ENCODE measurements around the gene TMEM184A. TPM values are rescaled to one million over a fixed set of nuclear protein-coding genes. Genes with fewer than 3 reads are reported as not detected.
A peak's percentile ranks its signal among the peaks of the same experiment; 100 is the strongest.

Gene TMEM184A
- total and polyA plus RNA-seq, 8 donors: 1.00 to 9.7 (median 2.4) TPM

DNA sequence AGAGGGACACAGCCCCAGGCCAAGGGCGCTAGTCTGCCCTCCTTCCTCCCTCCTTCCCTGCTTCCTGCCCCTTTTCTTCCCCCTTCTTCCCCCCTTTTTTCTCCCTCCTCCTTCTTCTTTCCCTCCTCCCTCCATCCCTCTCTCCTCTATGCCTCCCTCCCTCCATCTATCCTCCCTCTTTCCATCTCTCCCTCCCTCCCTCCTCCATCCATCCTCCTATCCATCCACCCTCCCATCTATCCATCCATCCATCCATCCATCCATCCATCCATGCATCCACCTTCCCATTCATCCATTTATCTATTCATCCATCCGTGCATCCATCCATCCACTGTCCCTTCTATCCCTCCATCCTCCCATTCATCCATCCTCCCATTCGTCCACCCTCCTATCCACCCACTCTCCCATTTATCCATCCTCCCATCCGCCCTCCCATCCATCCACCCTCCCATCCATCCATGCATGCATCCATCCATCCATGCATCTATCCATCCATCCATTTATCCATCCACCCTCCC is 38.0 kb upstream of the TMEM184A start:
- Histone ChIP-seq H3K27me3 (peaks cover 8 to 69% of the 10 kb centered on the region in 2 donors), H3K27ac (no peak overlapping the region), H3K4me1 (no peaks in the 10 kb centered on the region), H3K4me3 (no peak overlapping the region), H3K36me3 (no peaks in the 10 kb centered on the region), H3K9me3 (peaks cover 0 to 3% of the 10 kb centered on the region in 2 donors)
- no peak for ATAC-seq
- intact Hi-C loops (cut with DNase I): loop anchor here in 1 of 2 donors (10.0 kb wide), 1 partner anchor 611 kb away; no protein-coding TSS in a partner anchor
- TF ChIP-seq, protein P1, sequence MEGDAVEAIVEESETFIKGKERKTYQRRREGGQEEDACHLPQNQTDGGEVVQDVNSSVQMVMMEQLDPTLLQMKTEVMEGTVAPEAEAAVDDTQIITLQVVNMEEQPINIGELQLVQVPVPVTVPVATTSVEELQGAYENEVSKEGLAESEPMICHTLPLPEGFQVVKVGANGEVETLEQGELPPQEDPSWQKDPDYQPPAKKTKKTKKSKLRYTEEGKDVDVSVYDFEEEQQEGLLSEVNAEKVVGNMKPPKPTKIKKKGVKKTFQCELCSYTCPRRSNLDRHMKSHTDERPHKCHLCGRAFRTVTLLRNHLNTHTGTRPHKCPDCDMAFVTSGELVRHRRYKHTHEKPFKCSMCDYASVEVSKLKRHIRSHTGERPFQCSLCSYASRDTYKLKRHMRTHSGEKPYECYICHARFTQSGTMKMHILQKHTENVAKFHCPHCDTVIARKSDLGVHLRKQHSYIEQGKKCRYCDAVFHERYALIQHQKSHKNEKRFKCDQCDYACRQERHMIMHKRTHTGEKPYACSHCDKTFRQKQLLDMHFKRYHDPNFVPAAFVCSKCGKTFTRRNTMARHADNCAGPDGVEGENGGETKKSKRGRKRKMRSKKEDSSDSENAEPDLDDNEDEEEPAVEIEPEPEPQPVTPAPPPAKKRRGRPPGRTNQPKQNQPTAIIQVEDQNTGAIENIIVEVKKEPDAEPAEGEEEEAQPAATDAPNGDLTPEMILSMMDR (IDR thresholded peaks at IDR 0.05): no peak
- DNase-seq: no peak

DNA sequence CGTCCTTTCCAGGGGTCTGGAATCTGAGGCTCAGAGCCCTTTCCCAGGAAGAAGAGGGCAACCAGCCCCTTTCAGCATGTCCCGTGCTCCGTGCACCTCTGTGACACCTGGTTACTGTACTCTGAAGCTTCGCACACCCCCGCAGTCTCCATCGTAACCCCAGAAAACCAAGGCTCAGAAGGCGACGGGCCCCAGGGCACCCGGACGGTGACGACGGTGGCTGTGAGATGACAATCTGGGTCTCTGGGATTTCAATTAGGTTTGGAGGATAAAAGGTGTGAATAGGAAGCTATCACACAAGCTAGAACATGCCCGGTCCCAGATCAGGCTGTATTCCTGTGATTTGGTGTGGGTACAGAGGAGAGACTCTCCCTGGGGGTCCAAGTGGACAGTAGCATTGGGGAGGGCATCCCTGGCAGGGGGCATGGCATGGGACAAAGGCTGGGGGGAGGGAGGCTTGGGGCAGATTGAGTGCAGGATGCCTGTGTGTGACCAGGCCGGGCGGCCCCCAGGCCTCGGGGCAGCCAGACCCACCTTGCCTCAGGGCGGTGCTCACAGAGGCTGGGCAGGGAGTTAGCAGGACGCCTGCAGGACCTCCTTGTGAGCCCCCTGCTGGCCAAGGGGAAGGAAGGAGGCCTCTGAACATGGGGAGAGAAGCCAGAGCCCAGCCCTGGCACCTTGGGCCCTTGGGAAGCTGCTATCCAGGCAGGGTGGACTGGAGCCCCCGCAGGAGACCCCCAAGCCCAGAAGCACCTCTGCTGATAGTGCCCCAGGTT is 37.3 kb upstream of the TMEM184A start:
- Histone ChIP-seq H3K4me3 (no peak overlapping the region), H3K27ac (no peak overlapping the region), H3K4me1 (no peaks in the 10 kb centered on the region), H3K9me3 (peaks cover 0 to 6% of the 10 kb centered on the region in 2 donors), H3K36me3 (no peaks in the 10 kb centered on the region), H3K27me3 (peaks cover 8 to 76% of the 10 kb centered on the region in 2 donors)
- intact Hi-C loops (cut with DNase I): loop anchor here in 1 of 2 donors (10.0 kb wide), 1 partner anchor 612 kb away; no protein-coding TSS in a partner anchor
- DNase-seq (no peak), ATAC-seq (no peak)
- TF ChIP-seq, protein P1 (IDR thresholded peaks at IDR 0.05): peak in 1 of 2 donors; percentile 11

DNA sequence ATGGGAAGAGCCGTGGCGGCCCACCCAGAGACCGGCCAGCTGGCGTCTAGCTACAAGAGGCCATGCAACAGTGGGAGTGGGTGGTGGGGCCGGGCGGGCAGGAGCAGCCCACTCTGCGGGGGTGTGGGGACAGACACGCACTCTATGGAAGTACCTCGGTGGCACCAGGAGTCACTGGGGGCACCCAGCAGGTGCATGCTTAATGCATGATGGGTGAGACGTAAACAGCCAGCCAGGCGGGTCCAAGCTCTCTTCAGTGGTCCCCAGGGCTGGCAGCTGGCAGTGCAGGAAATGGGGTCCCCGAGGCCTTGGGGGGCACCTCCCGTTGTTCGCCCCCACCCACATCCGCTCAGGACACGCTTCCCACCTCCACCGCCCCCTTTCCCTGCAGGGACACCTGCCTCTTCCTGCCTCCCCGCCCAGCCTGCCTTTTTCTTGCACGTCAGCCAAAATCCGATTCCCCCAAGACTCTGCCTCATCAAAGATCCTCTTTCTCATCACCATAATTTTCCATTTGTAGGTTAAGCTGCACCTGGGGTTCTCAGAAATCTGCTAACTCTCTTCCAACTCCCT is 36.4 kb upstream of the TMEM184A start:
- H3K27ac ChIP-seq: no peak overlapping the region
- ATAC-seq: no peak
- TF ChIP-seq, protein P1 (IDR thresholded peaks at IDR 0.05): no peak
- H3K36me3 ChIP-seq: no peaks in the 10 kb centered on the region
- H3K4me1 ChIP-seq: no peaks in the 10 kb centered on the region
- peak in 1 of 4 donors; percentile 61 for DNase-seq
- H3K4me3 ChIP-seq: no peak overlapping the region
- H3K27me3 ChIP-seq: peaks cover 8 to 72% of the 10 kb centered on the region in 2 donors
- intact Hi-C loops (cut with DNase I): loop anchor here in 1 of 2 donors (10.0 kb wide), 1 partner anchor 612 kb away; no protein-coding TSS in a partner anchor
- peaks cover 0 to 6% of the 10 kb centered on the region in 2 donors for H3K9me3 ChIP-seq

DNA sequence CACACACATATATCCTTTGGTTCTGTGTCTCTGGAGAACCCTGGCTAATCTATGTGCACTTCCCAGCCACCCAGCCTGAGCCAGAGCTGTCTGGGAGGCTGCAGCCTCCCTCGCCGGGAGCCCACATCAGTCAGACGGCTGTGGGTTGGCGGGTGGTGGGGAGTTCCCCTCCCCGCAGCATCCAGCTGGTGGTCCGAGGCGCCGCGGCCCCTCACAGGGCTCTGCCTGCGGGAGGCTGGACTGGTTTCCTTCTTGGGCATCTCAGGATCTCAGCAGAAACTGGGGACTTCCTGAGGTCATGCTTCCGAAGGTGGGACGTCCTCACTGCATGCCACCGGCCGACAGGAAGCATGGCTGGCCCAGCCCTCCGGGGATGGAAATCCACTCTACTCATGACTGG is 35.9 kb upstream of the TMEM184A start:
- intact Hi-C loops (cut with DNase I): loop anchor here in 1 of 2 donors (10.0 kb wide), 1 partner anchor 613 kb away; no protein-coding TSS in a partner anchor
- no peak overlapping the region for H3K4me3 ChIP-seq
- H3K4me1 ChIP-seq: no peaks in the 10 kb centered on the region
- no peak overlapping the region for H3K27ac ChIP-seq
- ATAC-seq (no peak), DNase-seq (peak in 1 of 4 donors; percentile 62)
- peaks cover 0 to 6% of the 10 kb centered on the region in 2 donors for H3K9me3 ChIP-seq
- peaks cover 8 to 72% of the 10 kb centered on the region in 2 donors for H3K27me3 ChIP-seq
- TF ChIP-seq, protein P1 (IDR thresholded peaks at IDR 0.05): no peak
- H3K36me3 ChIP-seq: no peaks in the 10 kb centered on the region

DNA sequence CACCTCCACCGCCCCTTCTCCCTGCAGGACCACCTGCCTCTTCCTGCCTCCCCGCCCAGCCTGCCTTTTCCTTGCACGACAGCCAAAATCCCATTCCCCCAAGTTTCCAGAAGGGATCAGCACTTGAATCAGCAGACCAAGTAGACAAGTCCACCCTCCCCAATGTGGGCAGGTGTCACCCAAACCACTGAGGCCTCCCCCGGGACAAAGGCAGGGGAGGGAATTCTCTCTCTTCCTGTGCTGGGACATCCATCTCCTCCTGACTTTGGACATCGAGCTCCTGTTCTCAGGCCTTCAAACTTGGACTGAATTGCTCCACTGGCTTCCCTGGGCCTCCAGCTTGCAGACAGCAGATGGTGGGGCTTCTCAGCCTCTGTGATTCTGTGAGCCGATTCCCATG is 35.4 kb upstream of the TMEM184A start:
- Histone ChIP-seq H3K27ac (no peak overlapping the region), H3K36me3 (no peaks in the 10 kb centered on the region), H3K4me3 (no peak overlapping the region), H3K4me1 (no peaks in the 10 kb centered on the region), H3K9me3 (peaks cover 0 to 6% of the 10 kb centered on the region in 2 donors), H3K27me3 (peaks cover 8 to 68% of the 10 kb centered on the region in 2 donors)
- ATAC-seq (no peak), DNase-seq (no peak)
- TF ChIP-seq, protein P1 (IDR thresholded peaks at IDR 0.05): no peak
- intact Hi-C loops (cut with DNase I): loop anchor here in 1 of 2 donors (10.0 kb wide), 1 partner anchor 613 kb away; no protein-coding TSS in a partner anchor
